ENCODE measurements around the gene MTMR3. TPM values are rescaled to one million over a fixed set of nuclear protein-coding genes. Genes with fewer than 3 reads are reported as not detected.

Gene MTMR3
- total RNA-seq, 1 donor from 2014 or later, result 51.7 TPM

- Mint-ChIP-seq H3K9me3 (ENCODE audit: unreplicated experiment) (no peaks in the 10 kb centered on the region), H3K36me3 (ENCODE audit: unreplicated experiment) (no peaks in the 10 kb centered on the region), H3K27ac (ENCODE audit: unreplicated experiment) (no peak overlapping the region), H3K27me3 (ENCODE audit: unreplicated experiment) (no peaks in the 10 kb centered on the region), H3K4me3 (ENCODE audit: unreplicated experiment) (no peak overlapping the region), H3K4me1 (ENCODE audit: low read depth, unreplicated experiment) (peaks cover 5% of the 10 kb centered on the region)
- no peak for TF ChIP-seq CTCF (IDR thresholded peaks at IDR 0.05; ENCODE audit: partially characterized antibody, unreplicated experiment)
- DNase-seq, result no peak
Measured at GRCh38 chr22:30002861-30003486, 120.0 kb downstream of the MTMR3 start.

- Mint-ChIP-seq H3K36me3 (ENCODE audit: unreplicated experiment) (no peaks in the 10 kb centered on the region), H3K27me3 (ENCODE audit: unreplicated experiment) (no peaks in the 10 kb centered on the region), H3K4me1 (ENCODE audit: low read depth, unreplicated experiment) (peaks cover 4% of the 10 kb centered on the region), H3K4me3 (ENCODE audit: unreplicated experiment) (no peak overlapping the region), H3K27ac (ENCODE audit: unreplicated experiment) (no peak overlapping the region), H3K9me3 (ENCODE audit: unreplicated experiment) (no peaks in the 10 kb centered on the region)
- DNase-seq, result no peak
- TF ChIP-seq CTCF (IDR thresholded peaks at IDR 0.05; ENCODE audit: partially characterized antibody, unreplicated experiment), result peak; percentile 14
Measured at GRCh38 chr22:30004101-30004500, 121.1 kb downstream of the MTMR3 start.

GRCh38 chr22:30004694-30005093 lies 121.7 kb downstream of the MTMR3 start:
- no peak overlapping the region for H3K27ac Mint-ChIP-seq (ENCODE audit: unreplicated experiment)
- DNase-seq, result no peak

GRCh38 chr22:30005213-30005857 lies 122.4 kb downstream of the MTMR3 start:
- no peak overlapping the region for H3K4me3 Mint-ChIP-seq (ENCODE audit: unreplicated experiment)
- peaks cover 10% of the 10 kb centered on the region for H3K4me1 Mint-ChIP-seq (ENCODE audit: low read depth, unreplicated experiment)
- no peaks in the 10 kb centered on the region for H3K36me3 Mint-ChIP-seq (ENCODE audit: unreplicated experiment)
- no peaks in the 10 kb centered on the region for H3K9me3 Mint-ChIP-seq (ENCODE audit: unreplicated experiment)
- peak; percentile 81 for DNase-seq
- no peak overlapping the region for H3K27ac Mint-ChIP-seq (ENCODE audit: unreplicated experiment)
- H3K27me3 Mint-ChIP-seq (ENCODE audit: unreplicated experiment), result no peaks in the 10 kb centered on the region
- TF ChIP-seq CTCF (IDR thresholded peaks at IDR 0.05; ENCODE audit: partially characterized antibody, unreplicated experiment), result peak; percentile 93

More at GRCh38 chr22:30004694-30005093, 121.7 kb downstream of the MTMR3 start:
- Mint-ChIP-seq H3K36me3 (ENCODE audit: unreplicated experiment) (no peaks in the 10 kb centered on the region), H3K9me3 (ENCODE audit: unreplicated experiment) (no peaks in the 10 kb centered on the region), H3K4me3 (ENCODE audit: unreplicated experiment) (no peak overlapping the region), H3K4me1 (ENCODE audit: low read depth, unreplicated experiment) (peaks cover 4% of the 10 kb centered on the region), H3K27me3 (ENCODE audit: unreplicated experiment) (no peaks in the 10 kb centered on the region)
- no peak for TF ChIP-seq CTCF (IDR thresholded peaks at IDR 0.05; ENCODE audit: partially characterized antibody, unreplicated experiment)

- Mint-ChIP-seq H3K36me3 (ENCODE audit: unreplicated experiment) (no peaks in the 10 kb centered on the region), H3K4me1 (ENCODE audit: low read depth, unreplicated experiment) (peaks cover 15% of the 10 kb centered on the region), H3K9me3 (ENCODE audit: unreplicated experiment) (no peaks in the 10 kb centered on the region), H3K4me3 (ENCODE audit: unreplicated experiment) (peak overlapping the region; percentile 41), H3K27ac (ENCODE audit: unreplicated experiment) (no peak overlapping the region), H3K27me3 (ENCODE audit: unreplicated experiment) (no peaks in the 10 kb centered on the region)
- TF ChIP-seq CTCF (IDR thresholded peaks at IDR 0.05; ENCODE audit: partially characterized antibody, unreplicated experiment), result no peak
- DNase-seq, result no peak
Measured at GRCh38 chr22:30007361-30007760, 124.4 kb downstream of the MTMR3 start.
